Ovary (tissue), 3 donors: Measurements from ENCODE around the gene ATP8B4.

ENCODE experiments used
- CTCF ChIP-seq, 3 donors: fragments of 450-650 bp in 2 of 3; fragments of 200-600 bp in 1 of 3; IDR thresholded peaks; one replicate each; pipeline versions ENCODE4 v1.5.1 to v1.8.0; 2016 to 2022; ENCODE audit warnings: antibody characterized with exemption in 3 of 3, mild to moderate bottlenecking in 1 of 3
- EP300 ChIP-seq: sonication (generic); formaldehyde crosslinking; IDR thresholded peaks from one replicate; pipeline ENCODE4 v1.6.1; 2017; ENCODE audit warnings: antibody characterized with exemption
- donor health status: DM: no; HTN: no; CAD: no.

DNA sequence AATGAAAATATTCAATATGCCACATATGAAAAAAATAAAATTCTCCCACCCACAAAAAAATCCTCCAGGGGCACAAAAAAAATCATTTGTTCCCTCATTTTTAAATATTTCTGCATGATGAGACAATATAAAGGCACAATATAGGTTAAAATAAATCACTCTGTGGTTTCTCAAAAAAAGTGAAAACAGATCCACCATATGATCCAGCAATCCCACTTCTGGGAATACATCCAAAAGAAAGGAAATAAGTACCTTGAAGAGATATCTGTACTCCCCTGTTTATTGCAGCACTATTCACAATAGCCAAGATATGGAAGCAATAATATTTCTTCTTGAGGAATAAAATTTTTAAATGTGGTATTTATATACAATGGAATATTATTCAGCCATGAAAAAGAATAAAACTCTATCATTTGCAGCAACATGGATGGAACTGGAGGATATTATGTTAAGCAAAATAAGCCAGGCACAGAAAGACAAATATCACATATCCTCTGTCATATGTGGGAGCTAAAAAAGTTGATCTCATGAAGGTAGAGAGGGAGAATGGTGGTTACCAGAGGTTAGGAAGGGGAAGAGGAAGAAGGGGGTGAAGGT is 1.5 kb downstream of the ATP8B4 start:
- TF ChIP-seq CTCF (IDR thresholded peaks at IDR 0.05) (no peak), EP300 (no peak)
